ENCODE measurements around the gene RANBP3. TPM values are rescaled to one million over a fixed set of nuclear protein-coding genes. Genes with fewer than 3 reads are reported as not detected.

The RANBP3 gene
- total RNA-seq, 1 experiment from 2014 or later, result 62.4 TPM

DNA sequence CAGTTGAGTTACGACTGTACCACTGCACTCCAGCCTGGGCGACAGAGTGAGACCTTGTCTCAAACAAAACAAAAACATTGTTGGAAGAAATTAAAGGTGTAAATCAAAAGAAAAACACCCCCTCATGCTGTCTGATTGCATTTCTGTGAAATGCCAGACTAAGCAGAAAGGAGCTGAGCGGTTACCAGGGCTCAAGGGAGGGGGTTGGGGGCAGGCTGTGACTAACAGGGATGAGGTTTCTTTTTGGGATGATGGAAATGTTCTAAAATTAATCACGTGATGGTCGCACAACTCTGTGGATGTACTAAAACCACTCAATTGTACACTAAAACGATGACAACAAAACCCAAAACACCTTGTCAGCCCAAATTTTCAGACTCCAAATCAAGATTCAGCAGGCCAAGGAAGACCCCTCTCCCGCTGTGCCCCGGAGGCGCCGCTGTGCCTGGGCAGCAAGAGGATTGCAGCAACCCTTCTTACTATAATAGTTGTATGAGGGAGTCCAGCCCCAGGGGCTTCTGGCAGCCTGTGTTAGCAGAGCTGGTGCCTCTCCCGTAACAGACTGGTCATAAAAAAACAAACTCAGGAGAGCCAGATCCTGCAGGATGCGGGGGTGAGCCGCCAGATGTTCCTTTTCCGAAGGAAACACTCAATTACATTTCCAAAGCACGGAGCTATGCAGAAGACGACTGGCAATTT is 43.0 kb downstream of the RANBP3 start:
- Histone ChIP-seq H3K4me1 (ENCODE audit: control insufficient read depth in 1 of 2, insufficient read depth in 2 of 2, low read length in 2 of 2) (no peaks in the 10 kb centered on the region), H3K4me2 (ENCODE audit: low read length) (no peak overlapping the region), H3K9me2 (ENCODE audit: insufficient read depth) (no peaks in the 10 kb centered on the region), H3K4me3 (replicated peaks in 1 of 2; ENCODE audit: low read depth in 1 of 2, low read length in 2 of 2) (no peak overlapping the region), H4K20me1 (ENCODE audit: insufficient read depth) (no peaks in the 10 kb centered on the region), H3K27ac (ENCODE audit: low read depth, low read length) (no peak overlapping the region), H3K9ac (ENCODE audit: low read length) (no peak overlapping the region), H2AFZ (ENCODE audit: low read depth, low read length, poor library complexity, severe bottlenecking) (no peak overlapping the region), H3K79me2 (ENCODE audit: insufficient read depth, low read length) (peaks cover 30% of the 10 kb centered on the region; the same call in 1 of the 2 replicates), H3K9me3 (ENCODE audit: control insufficient read depth in 1 of 2, insufficient read depth in 1 of 2, low read depth in 1 of 2, low read length in 2 of 2) (no peaks in the 10 kb centered on the region), H3K36me3 (ENCODE audit: control insufficient read depth in 1 of 2, insufficient read depth in 2 of 2, low read length in 2 of 2) (peaks cover 10 to 39% of the 10 kb centered on the region in 2 experiments; a peak in 3 of 4 replicates), H3K27me3 (ENCODE audit: insufficient read depth, low read length) (no peaks in the 10 kb centered on the region)
- RAD21 ChIA-PET (ENCODE audit: low non-redundant PET in 1 of 2, low total read pairs in 2 of 2, uncharacterized antibody in 2 of 2, unreplicated experiment in 2 of 2), result no interaction called here
- DNase-seq (ENCODE audit: low read depth, low spot score) (no peak), ATAC-seq (no peak)
- CTCF ChIA-PET, result no interaction called here
- intact Hi-C loops (cut with micrococcal nuclease), result no loop called here
- no TSS peak for BruUV-seq (replicated peaks)
- POLR2A ChIA-PET, result no interaction called here
- no peak for TF ChIP-seq YY1 (IDR thresholded peaks at IDR 0.05; ENCODE audit: extremely low read depth, insufficient replicate concordance, low read depth, low read length)
- no peak for TF ChIP-seq TCF7L2 (IDR thresholded peaks at IDR 0.05; ENCODE audit: borderline replicate concordance, extremely low read depth, insufficient read depth, insufficient read length)
- TF ChIP-seq, protein P1, sequence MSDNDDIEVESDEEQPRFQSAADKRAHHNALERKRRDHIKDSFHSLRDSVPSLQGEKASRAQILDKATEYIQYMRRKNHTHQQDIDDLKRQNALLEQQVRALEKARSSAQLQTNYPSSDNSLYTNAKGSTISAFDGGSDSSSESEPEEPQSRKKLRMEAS (IDR thresholded peaks at IDR 0.05), result no peak
- TF ChIP-seq, protein P2, sequence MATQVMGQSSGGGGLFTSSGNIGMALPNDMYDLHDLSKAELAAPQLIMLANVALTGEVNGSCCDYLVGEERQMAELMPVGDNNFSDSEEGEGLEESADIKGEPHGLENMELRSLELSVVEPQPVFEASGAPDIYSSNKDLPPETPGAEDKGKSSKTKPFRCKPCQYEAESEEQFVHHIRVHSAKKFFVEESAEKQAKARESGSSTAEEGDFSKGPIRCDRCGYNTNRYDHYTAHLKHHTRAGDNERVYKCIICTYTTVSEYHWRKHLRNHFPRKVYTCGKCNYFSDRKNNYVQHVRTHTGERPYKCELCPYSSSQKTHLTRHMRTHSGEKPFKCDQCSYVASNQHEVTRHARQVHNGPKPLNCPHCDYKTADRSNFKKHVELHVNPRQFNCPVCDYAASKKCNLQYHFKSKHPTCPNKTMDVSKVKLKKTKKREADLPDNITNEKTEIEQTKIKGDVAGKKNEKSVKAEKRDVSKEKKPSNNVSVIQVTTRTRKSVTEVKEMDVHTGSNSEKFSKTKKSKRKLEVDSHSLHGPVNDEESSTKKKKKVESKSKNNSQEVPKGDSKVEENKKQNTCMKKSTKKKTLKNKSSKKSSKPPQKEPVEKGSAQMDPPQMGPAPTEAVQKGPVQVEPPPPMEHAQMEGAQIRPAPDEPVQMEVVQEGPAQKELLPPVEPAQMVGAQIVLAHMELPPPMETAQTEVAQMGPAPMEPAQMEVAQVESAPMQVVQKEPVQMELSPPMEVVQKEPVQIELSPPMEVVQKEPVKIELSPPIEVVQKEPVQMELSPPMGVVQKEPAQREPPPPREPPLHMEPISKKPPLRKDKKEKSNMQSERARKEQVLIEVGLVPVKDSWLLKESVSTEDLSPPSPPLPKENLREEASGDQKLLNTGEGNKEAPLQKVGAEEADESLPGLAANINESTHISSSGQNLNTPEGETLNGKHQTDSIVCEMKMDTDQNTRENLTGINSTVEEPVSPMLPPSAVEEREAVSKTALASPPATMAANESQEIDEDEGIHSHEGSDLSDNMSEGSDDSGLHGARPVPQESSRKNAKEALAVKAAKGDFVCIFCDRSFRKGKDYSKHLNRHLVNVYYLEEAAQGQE (IDR thresholded peaks at IDR 0.05; ENCODE audit: low read depth), result no peak
- TF ChIP-seq ELF1 (IDR thresholded peaks at IDR 0.05; ENCODE audit: borderline replicate concordance, low read depth), result no peak

All from HCT116 (cell line).